ENCODE results near the gene NHS. TPM values are rescaled to one million over a fixed set of nuclear protein-coding genes. Genes with fewer than 3 reads are reported as not detected.
A peak's percentile ranks its signal among the peaks of the same experiment; 100 is the strongest.

The NHS gene
- total RNA-seq, 1 experiment from 2014 or later = 19.5 TPM

DNA sequence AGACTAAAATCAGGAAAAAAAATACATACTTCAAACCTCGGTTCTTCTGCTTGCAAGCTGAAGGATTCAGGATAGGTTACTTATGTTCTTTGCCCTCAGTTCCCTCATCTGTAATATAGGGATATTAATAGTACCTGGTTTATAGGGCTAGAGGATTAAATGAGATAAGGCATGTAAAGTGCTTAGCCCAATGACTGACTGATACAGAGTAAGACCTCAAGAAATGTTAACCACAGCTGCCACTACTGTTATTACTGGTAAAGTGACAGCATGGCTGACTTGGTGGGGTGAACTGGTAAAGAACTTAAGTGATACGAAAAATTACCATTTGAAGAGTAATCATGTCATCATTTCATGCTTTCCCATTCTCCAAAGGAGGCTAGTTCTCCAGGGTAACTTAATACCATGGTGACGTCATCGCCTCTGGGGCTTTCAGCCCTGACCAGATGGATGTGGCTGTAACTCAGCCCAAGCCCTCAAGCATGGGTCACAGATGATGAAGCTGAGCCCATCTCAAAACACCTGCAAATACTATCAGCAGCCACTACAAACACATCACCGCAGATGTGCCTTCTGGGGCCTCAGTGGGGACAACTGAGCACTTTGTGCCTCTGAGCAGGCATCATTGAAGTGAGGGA lies 317.8 kb downstream of the NHS start:
- DNase-seq = no peak
- Mint-ChIP-seq H3K9me3 (ENCODE audit: low read depth, unreplicated experiment) (no peaks in the 10 kb centered on the region), H3K4me1 (ENCODE audit: low read depth, unreplicated experiment) (peaks cover 19% of the 10 kb centered on the region), H3K27ac (ENCODE audit: unreplicated experiment) (no peak overlapping the region), H3K36me3 (ENCODE audit: insufficient read depth, unreplicated experiment) (peaks cover 8% of the 10 kb centered on the region), H3K4me3 (ENCODE audit: low read depth, unreplicated experiment) (no peak overlapping the region), H3K27me3 (ENCODE audit: unreplicated experiment) (no peaks in the 10 kb centered on the region)
- no peak for TF ChIP-seq CTCF (IDR thresholded peaks at IDR 0.05; ENCODE audit: unreplicated experiment)
- BruUV-seq (replicated peaks) = no TSS peak
- intact Hi-C loops (cut with micrococcal nuclease; ENCODE audit: unreplicated experiment) = loop anchor here (5.0 to 10.0 kb wide), 2 partner anchors 288 to 571 kb away; no protein-coding TSS in a partner anchor
- CTCF ChIA-PET = no interaction called here

DNA sequence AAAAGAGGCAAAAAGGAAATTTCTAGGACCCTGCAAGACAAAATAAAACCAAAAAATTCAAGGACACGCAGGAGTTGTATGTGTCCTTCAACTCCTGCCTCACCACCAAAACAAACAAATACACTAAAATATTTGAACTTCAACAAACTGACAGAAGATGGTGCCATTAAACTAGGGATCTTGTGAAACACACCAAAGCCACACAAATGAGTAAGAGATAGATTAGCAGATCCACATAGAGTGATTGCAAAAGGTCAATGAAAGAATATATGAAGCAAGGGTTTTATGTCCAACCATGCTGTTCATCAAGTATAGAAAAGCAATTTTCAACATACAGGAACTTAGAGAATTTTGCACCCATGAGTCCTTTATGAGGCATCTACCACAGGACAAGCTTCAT lies 322.2 kb downstream of the NHS start:
- TF ChIP-seq CTCF (IDR thresholded peaks at IDR 0.05; ENCODE audit: unreplicated experiment) = no peak
- CTCF ChIA-PET = no interaction called here
- H3K36me3 Mint-ChIP-seq (ENCODE audit: insufficient read depth, unreplicated experiment) = no peaks in the 10 kb centered on the region
- no TSS peak for BruUV-seq (replicated peaks)
- intact Hi-C loops (cut with micrococcal nuclease; ENCODE audit: unreplicated experiment) = loop anchor here (10.0 kb wide), 1 partner anchor 292 kb away; no protein-coding TSS in a partner anchor
- H3K27me3 Mint-ChIP-seq (ENCODE audit: unreplicated experiment) = no peaks in the 10 kb centered on the region
- no peak overlapping the region for H3K27ac Mint-ChIP-seq (ENCODE audit: unreplicated experiment)
- no peak overlapping the region for H3K4me3 Mint-ChIP-seq (ENCODE audit: low read depth, unreplicated experiment)
- peaks cover 12% of the 10 kb centered on the region for H3K4me1 Mint-ChIP-seq (ENCODE audit: low read depth, unreplicated experiment)
- H3K9me3 Mint-ChIP-seq (ENCODE audit: low read depth, unreplicated experiment) = no peaks in the 10 kb centered on the region
- no peak for DNase-seq

- CTCF ChIA-PET = no interaction called here
- H3K36me3 Mint-ChIP-seq (ENCODE audit: insufficient read depth, unreplicated experiment) = peaks cover 3% of the 10 kb centered on the region
- H3K9me3 Mint-ChIP-seq (ENCODE audit: low read depth, unreplicated experiment) = no peaks in the 10 kb centered on the region
- H3K4me1 Mint-ChIP-seq (ENCODE audit: low read depth, unreplicated experiment) = peaks cover 22% of the 10 kb centered on the region
- H3K27me3 Mint-ChIP-seq (ENCODE audit: unreplicated experiment) = no peaks in the 10 kb centered on the region
- TF ChIP-seq CTCF (IDR thresholded peaks at IDR 0.05; ENCODE audit: unreplicated experiment) = no peak
- no peak for DNase-seq
- peak overlapping the region; percentile 25 for H3K4me3 Mint-ChIP-seq (ENCODE audit: low read depth, unreplicated experiment)
- intact Hi-C loops (cut with micrococcal nuclease; ENCODE audit: unreplicated experiment) = loop anchor here (5.0 kb wide), 1 partner anchor 36 kb away; the partner anchor contains the start of gene SCML1
- BruUV-seq (replicated peaks) = no TSS peak
- H3K27ac Mint-ChIP-seq (ENCODE audit: unreplicated experiment) = no peak overlapping the region
Measured at GRCh38 chrX:17700976-17701375, 326.0 kb downstream of the NHS start.

GRCh38 chrX:17703201-17703600 lies 328.2 kb downstream of the NHS start:
- no peaks in the 10 kb centered on the region for H3K27me3 Mint-ChIP-seq (ENCODE audit: unreplicated experiment)
- intact Hi-C loops (cut with micrococcal nuclease; ENCODE audit: unreplicated experiment) = loop anchor here (5.0 kb wide), 1 partner anchor 34 kb away; the partner anchor contains the start of gene SCML1
- DNase-seq = no peak
- BruUV-seq (replicated peaks) = no TSS peak
- no peaks in the 10 kb centered on the region for H3K9me3 Mint-ChIP-seq (ENCODE audit: low read depth, unreplicated experiment)
- H3K4me3 Mint-ChIP-seq (ENCODE audit: low read depth, unreplicated experiment) = peak overlapping the region; percentile 17
- peaks cover 4% of the 10 kb centered on the region for H3K36me3 Mint-ChIP-seq (ENCODE audit: insufficient read depth, unreplicated experiment)
- peak overlapping the region; percentile 74 for H3K27ac Mint-ChIP-seq (ENCODE audit: unreplicated experiment)
- peaks cover 37% of the 10 kb centered on the region for H3K4me1 Mint-ChIP-seq (ENCODE audit: low read depth, unreplicated experiment)
- CTCF ChIA-PET = no interaction called here
- TF ChIP-seq CTCF (IDR thresholded peaks at IDR 0.05; ENCODE audit: unreplicated experiment) = no peak

Data from Calu3 (cell line).